Spleen (tissue), 7 donors: ENCODE data around the gene RXRB.

Experiments used
- CTCF ChIP-seq, 11 experiments: fragments of 200-600 bp in 7 of 11; fragments of 450-650 bp in 4 of 11; sonication (generic) in 4 of 11; IDR thresholded peaks in 8 of 11; conservative IDR thresholded peaks in 3 of 11; 1 replicate in 7 of 11; 2 replicates in 4 of 11; pipeline versions ENCODE4 v1.4.0 to v1.8.0; 2016 to 2021; ENCODE audit warnings: antibody characterized with exemption in 11 of 11, inconsistent platforms in 4 of 11, mild to moderate bottlenecking in 1 of 11
- POLR2A ChIP-seq, 3 donors: fragments of 450-650 bp; IDR thresholded peaks; one replicate each; pipeline ENCODE4 v1.5.1; 2017; ENCODE audit warnings: antibody characterized with exemption in 3 of 3, mild to moderate bottlenecking in 1 of 3
- POLR2AphosphoS5 ChIP-seq, 3 donors: sonication (generic); formaldehyde crosslinking; IDR thresholded peaks; one replicate each; pipeline ENCODE4 v1.5.1; 2017; ENCODE audit warnings: antibody characterized with exemption in 3 of 3
- donor health status: DM: no; HTN: no; CAD: no; lungs with moderate emphysema.
- donor health status: DM: no; HTN: no; CAD: no.
- donor health status: DM: no; HTN: no; CAD: no.

- TF ChIP-seq CTCF (IDR thresholded peaks at IDR 0.05 in 8 of 11, conservative IDR thresholded peaks at IDR 0.05 in 3 of 11) = no peak
- no peak for TF ChIP-seq POLR2A (IDR thresholded peaks at IDR 0.05)
- TF ChIP-seq POLR2AphosphoS5 (IDR thresholded peaks at IDR 0.05) = no peak
Observed at GRCh38 chr6:33202799-33203198, 2.3 kb upstream of the RXRB start.
